ENCODE measurements around the gene FYB1.
"Not testable (repeated sequence)": the region's sequence is repeated elsewhere in the genome, so short reads cannot be mapped to it uniquely, and the experiment has no call there.

FYB1 gene

GRCh38 chr5:39223565-39224156, 4.3 kb upstream of the FYB1 start:
- peak overlapping the region; percentile 68 for H3K27ac ChIP-seq (replicated peaks)
- DNase-seq (ENCODE audit: low read depth in 1 of 2, low spot score in 1 of 2), result peak in 1 of 2 experiments; percentile 69
- H3K27me3 ChIP-seq (ENCODE audit: insufficient read depth, poor library complexity, severe bottlenecking), result no peaks in the 10 kb centered on the region
- no peak overlapping the region for H3K4me3 ChIP-seq (replicated peaks; ENCODE audit: insufficient read depth, low read length)
- TF ChIP-seq POLR2AphosphoS5 (IDR thresholded peaks at IDR 0.05; ENCODE audit: low read depth), result no peak
- TF ChIP-seq SPI1 (IDR thresholded peaks at IDR 0.05; ENCODE audit: borderline replicate concordance, low read depth), result peak; percentile 67
- TF ChIP-seq, protein P1, sequence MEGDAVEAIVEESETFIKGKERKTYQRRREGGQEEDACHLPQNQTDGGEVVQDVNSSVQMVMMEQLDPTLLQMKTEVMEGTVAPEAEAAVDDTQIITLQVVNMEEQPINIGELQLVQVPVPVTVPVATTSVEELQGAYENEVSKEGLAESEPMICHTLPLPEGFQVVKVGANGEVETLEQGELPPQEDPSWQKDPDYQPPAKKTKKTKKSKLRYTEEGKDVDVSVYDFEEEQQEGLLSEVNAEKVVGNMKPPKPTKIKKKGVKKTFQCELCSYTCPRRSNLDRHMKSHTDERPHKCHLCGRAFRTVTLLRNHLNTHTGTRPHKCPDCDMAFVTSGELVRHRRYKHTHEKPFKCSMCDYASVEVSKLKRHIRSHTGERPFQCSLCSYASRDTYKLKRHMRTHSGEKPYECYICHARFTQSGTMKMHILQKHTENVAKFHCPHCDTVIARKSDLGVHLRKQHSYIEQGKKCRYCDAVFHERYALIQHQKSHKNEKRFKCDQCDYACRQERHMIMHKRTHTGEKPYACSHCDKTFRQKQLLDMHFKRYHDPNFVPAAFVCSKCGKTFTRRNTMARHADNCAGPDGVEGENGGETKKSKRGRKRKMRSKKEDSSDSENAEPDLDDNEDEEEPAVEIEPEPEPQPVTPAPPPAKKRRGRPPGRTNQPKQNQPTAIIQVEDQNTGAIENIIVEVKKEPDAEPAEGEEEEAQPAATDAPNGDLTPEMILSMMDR (IDR thresholded peaks at IDR 0.05; ENCODE audit: insufficient read depth, low read length), result no peak
- TF ChIP-seq, protein P2, sequence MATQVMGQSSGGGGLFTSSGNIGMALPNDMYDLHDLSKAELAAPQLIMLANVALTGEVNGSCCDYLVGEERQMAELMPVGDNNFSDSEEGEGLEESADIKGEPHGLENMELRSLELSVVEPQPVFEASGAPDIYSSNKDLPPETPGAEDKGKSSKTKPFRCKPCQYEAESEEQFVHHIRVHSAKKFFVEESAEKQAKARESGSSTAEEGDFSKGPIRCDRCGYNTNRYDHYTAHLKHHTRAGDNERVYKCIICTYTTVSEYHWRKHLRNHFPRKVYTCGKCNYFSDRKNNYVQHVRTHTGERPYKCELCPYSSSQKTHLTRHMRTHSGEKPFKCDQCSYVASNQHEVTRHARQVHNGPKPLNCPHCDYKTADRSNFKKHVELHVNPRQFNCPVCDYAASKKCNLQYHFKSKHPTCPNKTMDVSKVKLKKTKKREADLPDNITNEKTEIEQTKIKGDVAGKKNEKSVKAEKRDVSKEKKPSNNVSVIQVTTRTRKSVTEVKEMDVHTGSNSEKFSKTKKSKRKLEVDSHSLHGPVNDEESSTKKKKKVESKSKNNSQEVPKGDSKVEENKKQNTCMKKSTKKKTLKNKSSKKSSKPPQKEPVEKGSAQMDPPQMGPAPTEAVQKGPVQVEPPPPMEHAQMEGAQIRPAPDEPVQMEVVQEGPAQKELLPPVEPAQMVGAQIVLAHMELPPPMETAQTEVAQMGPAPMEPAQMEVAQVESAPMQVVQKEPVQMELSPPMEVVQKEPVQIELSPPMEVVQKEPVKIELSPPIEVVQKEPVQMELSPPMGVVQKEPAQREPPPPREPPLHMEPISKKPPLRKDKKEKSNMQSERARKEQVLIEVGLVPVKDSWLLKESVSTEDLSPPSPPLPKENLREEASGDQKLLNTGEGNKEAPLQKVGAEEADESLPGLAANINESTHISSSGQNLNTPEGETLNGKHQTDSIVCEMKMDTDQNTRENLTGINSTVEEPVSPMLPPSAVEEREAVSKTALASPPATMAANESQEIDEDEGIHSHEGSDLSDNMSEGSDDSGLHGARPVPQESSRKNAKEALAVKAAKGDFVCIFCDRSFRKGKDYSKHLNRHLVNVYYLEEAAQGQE (IDR thresholded peaks at IDR 0.05; ENCODE audit: insufficient replicate concordance, low read depth), result no peak
- TF ChIP-seq GABPA (IDR thresholded peaks at IDR 0.05; ENCODE audit: low read depth), result no peak

DNA sequence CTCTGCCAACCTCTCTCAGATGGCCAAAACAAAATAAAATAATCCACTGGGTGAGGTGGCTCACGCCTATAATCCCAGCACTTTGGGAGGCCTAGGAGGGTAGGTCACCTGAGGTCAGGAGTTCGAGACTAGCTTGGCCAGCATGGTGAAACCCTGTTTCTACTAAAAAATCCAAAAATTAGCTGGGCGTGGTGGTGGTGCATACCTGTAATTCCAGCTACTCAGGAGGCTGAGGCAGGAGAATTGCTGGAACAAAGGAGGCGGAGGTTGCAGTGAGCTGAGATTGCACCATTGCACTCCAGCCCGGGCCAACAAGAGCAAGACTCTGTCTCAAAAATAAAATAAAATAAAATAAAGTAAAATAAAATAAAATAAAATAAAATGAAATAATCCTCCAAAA, 2.3 kb upstream of the FYB1 start:
- not testable (repeated sequence) for DNase-seq (ENCODE audit: low read depth in 1 of 2, low spot score in 1 of 2); H3K27ac ChIP-seq (replicated peaks); H3K27me3 ChIP-seq (ENCODE audit: insufficient read depth, poor library complexity, severe bottlenecking); H3K4me3 ChIP-seq (replicated peaks; ENCODE audit: insufficient read depth, low read length)

DNA sequence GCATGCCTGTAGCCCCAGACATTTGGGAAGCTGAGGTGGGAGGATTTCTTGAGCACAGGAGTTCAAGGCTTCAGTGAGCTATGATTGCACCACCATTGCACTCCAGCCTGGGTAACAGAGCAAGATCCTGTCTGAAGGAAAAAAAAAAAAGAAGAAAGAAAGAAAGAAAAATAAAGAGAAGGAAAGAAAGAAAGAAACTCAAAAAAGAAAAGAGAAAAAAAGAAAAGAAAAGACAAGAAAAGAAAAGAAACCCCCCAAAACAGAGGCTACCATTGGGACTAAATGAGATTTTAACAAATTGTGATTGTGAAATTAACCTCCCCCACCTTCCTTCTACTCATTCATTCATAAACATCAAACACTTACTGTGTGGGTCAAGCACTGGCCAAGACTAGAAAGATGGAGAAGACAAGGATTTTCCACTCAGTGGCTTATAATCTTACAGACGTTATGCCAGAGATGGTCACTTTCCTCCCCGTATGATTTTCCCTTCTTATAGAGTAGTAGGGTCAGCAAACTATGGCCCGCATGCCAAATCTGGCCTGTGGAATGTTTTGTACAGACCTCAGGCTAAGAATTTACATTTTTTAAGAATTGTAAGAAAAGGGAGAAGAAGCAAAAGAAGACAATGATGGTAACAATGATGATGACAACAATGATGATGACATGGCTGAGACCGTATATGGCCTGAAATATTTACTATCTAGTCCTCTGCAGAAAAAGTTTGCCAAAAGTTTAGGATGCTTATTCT, 1.1 kb upstream of the FYB1 start:
- H3K27ac ChIP-seq (replicated peaks), result peak overlapping the region; percentile 53

More for the DNA sequence above, 1.1 kb upstream of the FYB1 start:
- no peak for DNase-seq (ENCODE audit: low read depth in 1 of 2, low spot score in 1 of 2)
- no peak for TF ChIP-seq GABPA (IDR thresholded peaks at IDR 0.05; ENCODE audit: low read depth)
- TF ChIP-seq, protein P1 (IDR thresholded peaks at IDR 0.05; ENCODE audit: insufficient read depth, low read length), result no peak
- no peak for TF ChIP-seq POLR2AphosphoS5 (IDR thresholded peaks at IDR 0.05; ENCODE audit: low read depth)
- TF ChIP-seq, protein P2 (IDR thresholded peaks at IDR 0.05; ENCODE audit: insufficient replicate concordance, low read depth), result no peak
- no peak for TF ChIP-seq SPI1 (IDR thresholded peaks at IDR 0.05; ENCODE audit: borderline replicate concordance, low read depth)
- Histone ChIP-seq H3K4me3 (replicated peaks; ENCODE audit: insufficient read depth, low read length) (no peak overlapping the region), H3K27me3 (ENCODE audit: insufficient read depth, poor library complexity, severe bottlenecking) (no peaks in the 10 kb centered on the region)

Measured in HL-60 (cell line).